Measurements from ENCODE around the gene GLI3.

Gene GLI3

GRCh38 chr7:42068554-42069280, 168.3 kb downstream of the GLI3 start:
- H3K36me3 ChIP-seq = no peaks in the 10 kb centered on the region
- no peak overlapping the region for H3K27ac ChIP-seq
- H3K9me3 ChIP-seq (ENCODE audit: severe bottlenecking) = no peaks in the 10 kb centered on the region
- H3K27me3 ChIP-seq (ENCODE audit: insufficient read depth, low read depth, severe bottlenecking) = no peaks in the 10 kb centered on the region
- DNase-seq = no peak
- no peak for TF ChIP-seq CTCF (IDR thresholded peaks at IDR 0.05; ENCODE audit: low read depth, low read length)
- H3K4me3 ChIP-seq (ENCODE audit: low read depth, low read length) = no peak overlapping the region

GRCh38 chr7:42065942-42066341, 171.1 kb downstream of the GLI3 start:
- no peak for DNase-seq
- Histone ChIP-seq H3K9me3 (ENCODE audit: severe bottlenecking) (no peaks in the 10 kb centered on the region), H3K36me3 (no peaks in the 10 kb centered on the region), H3K27me3 (ENCODE audit: insufficient read depth, low read depth, severe bottlenecking) (no peaks in the 10 kb centered on the region), H3K27ac (no peak overlapping the region), H3K4me3 (ENCODE audit: low read depth, low read length) (no peak overlapping the region)
- TF ChIP-seq CTCF (IDR thresholded peaks at IDR 0.05; ENCODE audit: low read depth, low read length) = no peak

- Histone ChIP-seq H3K27ac (no peak overlapping the region), H3K9me3 (ENCODE audit: severe bottlenecking) (no peaks in the 10 kb centered on the region), H3K36me3 (no peaks in the 10 kb centered on the region), H3K27me3 (ENCODE audit: insufficient read depth, low read depth, severe bottlenecking) (no peaks in the 10 kb centered on the region), H3K4me3 (ENCODE audit: low read depth, low read length) (no peak overlapping the region)
- TF ChIP-seq CTCF (IDR thresholded peaks at IDR 0.05; ENCODE audit: low read depth, low read length) = no peak
- DNase-seq = no peak
These were observed 172.0 kb downstream of the GLI3 start for GRCh38 chr7:42065015-42065414.

- no peaks in the 10 kb centered on the region for H3K36me3 ChIP-seq
- no peak for DNase-seq
- H3K9me3 ChIP-seq (ENCODE audit: severe bottlenecking) = no peaks in the 10 kb centered on the region
- no peak for TF ChIP-seq CTCF (IDR thresholded peaks at IDR 0.05; ENCODE audit: low read depth, low read length)
- no peak overlapping the region for H3K4me3 ChIP-seq (ENCODE audit: low read depth, low read length)
- no peaks in the 10 kb centered on the region for H3K27me3 ChIP-seq (ENCODE audit: insufficient read depth, low read depth, severe bottlenecking)
- H3K27ac ChIP-seq = no peak overlapping the region
These were observed 172.5 kb downstream of the GLI3 start for GRCh38 chr7:42064534-42064933.

GRCh38 chr7:42059275-42059674, 177.7 kb downstream of the GLI3 start:
- H3K27ac ChIP-seq = no peak overlapping the region
- no peak for DNase-seq
- no peaks in the 10 kb centered on the region for H3K9me3 ChIP-seq (ENCODE audit: severe bottlenecking)
- no peaks in the 10 kb centered on the region for H3K36me3 ChIP-seq
- no peaks in the 10 kb centered on the region for H3K27me3 ChIP-seq (ENCODE audit: insufficient read depth, low read depth, severe bottlenecking)
- H3K4me3 ChIP-seq (ENCODE audit: low read depth, low read length) = no peak overlapping the region
- no peak for TF ChIP-seq CTCF (IDR thresholded peaks at IDR 0.05; ENCODE audit: low read depth, low read length)

GRCh38 chr7:42057331-42057730, 179.7 kb downstream of the GLI3 start:
- no peak for TF ChIP-seq CTCF (IDR thresholded peaks at IDR 0.05; ENCODE audit: low read depth, low read length)
- no peaks in the 10 kb centered on the region for H3K36me3 ChIP-seq
- no peaks in the 10 kb centered on the region for H3K27me3 ChIP-seq (ENCODE audit: insufficient read depth, low read depth, severe bottlenecking)
- no peak overlapping the region for H3K4me3 ChIP-seq (ENCODE audit: low read depth, low read length)
- DNase-seq = no peak
- no peaks in the 10 kb centered on the region for H3K9me3 ChIP-seq (ENCODE audit: severe bottlenecking)
- H3K27ac ChIP-seq = no peak overlapping the region
